ENCODE results near the gene PADI2.

The PADI2 gene

GRCh38 chr1:17108786-17109185 lies 10.5 kb downstream of the PADI2 start:
- H3K4me3 ChIP-seq (ENCODE audit: low read depth, low read length): no peak overlapping the region
- H3K27me3 ChIP-seq: no peaks in the 10 kb centered on the region
- no peaks in the 10 kb centered on the region for H3K9me3 ChIP-seq
- DNase-seq: no peak
- no peaks in the 10 kb centered on the region for H3K4me1 ChIP-seq
- H3K36me3 ChIP-seq: no peaks in the 10 kb centered on the region
- TF ChIP-seq, protein P1, sequence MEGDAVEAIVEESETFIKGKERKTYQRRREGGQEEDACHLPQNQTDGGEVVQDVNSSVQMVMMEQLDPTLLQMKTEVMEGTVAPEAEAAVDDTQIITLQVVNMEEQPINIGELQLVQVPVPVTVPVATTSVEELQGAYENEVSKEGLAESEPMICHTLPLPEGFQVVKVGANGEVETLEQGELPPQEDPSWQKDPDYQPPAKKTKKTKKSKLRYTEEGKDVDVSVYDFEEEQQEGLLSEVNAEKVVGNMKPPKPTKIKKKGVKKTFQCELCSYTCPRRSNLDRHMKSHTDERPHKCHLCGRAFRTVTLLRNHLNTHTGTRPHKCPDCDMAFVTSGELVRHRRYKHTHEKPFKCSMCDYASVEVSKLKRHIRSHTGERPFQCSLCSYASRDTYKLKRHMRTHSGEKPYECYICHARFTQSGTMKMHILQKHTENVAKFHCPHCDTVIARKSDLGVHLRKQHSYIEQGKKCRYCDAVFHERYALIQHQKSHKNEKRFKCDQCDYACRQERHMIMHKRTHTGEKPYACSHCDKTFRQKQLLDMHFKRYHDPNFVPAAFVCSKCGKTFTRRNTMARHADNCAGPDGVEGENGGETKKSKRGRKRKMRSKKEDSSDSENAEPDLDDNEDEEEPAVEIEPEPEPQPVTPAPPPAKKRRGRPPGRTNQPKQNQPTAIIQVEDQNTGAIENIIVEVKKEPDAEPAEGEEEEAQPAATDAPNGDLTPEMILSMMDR (IDR thresholded peaks at IDR 0.05; ENCODE audit: low read depth, low read length): no peak

- no peak overlapping the region for H3K4me3 ChIP-seq (ENCODE audit: low read depth, low read length)
- no peaks in the 10 kb centered on the region for H3K27me3 ChIP-seq
- TF ChIP-seq, protein P1 (IDR thresholded peaks at IDR 0.05; ENCODE audit: low read depth, low read length): no peak
- no peak for DNase-seq
- no peaks in the 10 kb centered on the region for H3K4me1 ChIP-seq
- H3K9me3 ChIP-seq: no peaks in the 10 kb centered on the region
- no peaks in the 10 kb centered on the region for H3K36me3 ChIP-seq
These were observed 10.9 kb downstream of the PADI2 start for GRCh38 chr1:17108360-17108759.

- TF ChIP-seq, protein P1 (IDR thresholded peaks at IDR 0.05; ENCODE audit: low read depth, low read length): no peak
- H3K27me3 ChIP-seq: no peaks in the 10 kb centered on the region
- no peaks in the 10 kb centered on the region for H3K9me3 ChIP-seq
- DNase-seq: no peak
- no peaks in the 10 kb centered on the region for H3K4me1 ChIP-seq
- no peak overlapping the region for H3K4me3 ChIP-seq (ENCODE audit: low read depth, low read length)
- H3K36me3 ChIP-seq: no peaks in the 10 kb centered on the region
These were observed 14.5 kb downstream of the PADI2 start for GRCh38 chr1:17104782-17105181.

DNA sequence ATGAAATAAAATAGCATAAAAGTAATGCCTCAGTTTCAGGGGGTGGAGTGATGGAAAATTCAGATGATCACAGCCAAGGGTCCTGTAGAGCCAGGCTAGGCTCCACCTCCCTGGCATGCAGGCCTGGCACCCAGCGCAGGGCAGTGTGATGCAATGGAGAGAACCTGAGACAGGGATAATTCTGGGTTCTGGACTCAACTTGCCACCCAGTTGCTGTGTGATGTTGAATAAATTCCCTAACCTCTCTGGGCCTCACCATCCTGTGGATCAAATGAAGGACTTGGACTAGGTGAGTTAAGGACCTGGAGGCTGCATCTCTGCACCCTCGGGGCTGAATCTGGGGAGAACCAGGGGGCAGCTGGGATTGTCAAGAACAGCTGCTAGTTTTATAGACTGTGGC lies 17.0 kb downstream of the PADI2 start:
- Histone ChIP-seq H3K4me3 (ENCODE audit: low read depth, low read length) (no peak overlapping the region), H3K9me3 (no peaks in the 10 kb centered on the region), H3K4me1 (no peaks in the 10 kb centered on the region), H3K27me3 (no peaks in the 10 kb centered on the region), H3K36me3 (no peaks in the 10 kb centered on the region)
- no peak for DNase-seq
- TF ChIP-seq, protein P1 (IDR thresholded peaks at IDR 0.05; ENCODE audit: low read depth, low read length): no peak

- no peak for DNase-seq
- H3K9me3 ChIP-seq: no peaks in the 10 kb centered on the region
- no peaks in the 10 kb centered on the region for H3K4me1 ChIP-seq
- TF ChIP-seq, protein P1 (IDR thresholded peaks at IDR 0.05; ENCODE audit: low read depth, low read length): no peak
- H3K4me3 ChIP-seq (ENCODE audit: low read depth, low read length): no peak overlapping the region
- no peaks in the 10 kb centered on the region for H3K27me3 ChIP-seq
- no peaks in the 10 kb centered on the region for H3K36me3 ChIP-seq
These were observed 18.0 kb downstream of the PADI2 start for GRCh38 chr1:17101261-17101660.

DNA sequence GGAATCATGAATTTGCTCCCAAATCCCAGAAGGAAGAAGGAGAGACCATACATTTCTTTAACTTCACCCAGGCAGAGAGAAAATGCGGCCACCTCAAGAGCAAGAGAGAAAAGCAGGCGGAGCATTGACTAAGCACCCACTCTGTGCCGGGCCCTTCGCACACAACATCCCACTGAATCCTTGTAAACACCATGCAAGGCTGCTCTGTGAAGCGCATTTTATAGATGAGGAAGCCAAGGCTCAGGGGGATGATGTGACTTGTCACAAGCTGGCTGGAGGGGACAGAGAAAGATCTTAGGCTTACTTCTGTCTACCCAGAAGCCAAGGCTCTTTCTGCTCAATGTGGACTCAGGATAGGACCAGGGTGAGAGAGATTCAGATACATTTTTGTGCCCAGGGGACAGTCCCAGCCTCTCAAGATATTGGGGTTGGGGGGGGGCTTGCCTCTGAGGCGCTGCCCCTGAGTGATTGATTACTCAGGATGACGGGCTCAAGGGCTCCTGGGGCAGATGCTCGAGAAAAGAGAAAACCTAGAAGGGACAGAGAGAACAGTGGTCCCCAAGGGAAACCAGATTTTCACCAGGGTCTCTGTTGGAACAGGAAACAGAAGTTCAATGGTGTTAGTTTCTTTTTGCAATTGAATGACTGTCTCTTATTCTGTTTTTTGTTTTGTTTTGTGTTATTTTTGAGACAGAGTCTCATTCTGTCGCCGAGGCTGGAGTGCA lies 19.5 kb downstream of the PADI2 start:
- Histone ChIP-seq H3K36me3 (no peaks in the 10 kb centered on the region), H3K9me3 (no peaks in the 10 kb centered on the region), H3K27me3 (no peaks in the 10 kb centered on the region), H3K4me3 (ENCODE audit: low read depth, low read length) (no peak overlapping the region), H3K4me1 (no peaks in the 10 kb centered on the region)
- TF ChIP-seq, protein P1 (IDR thresholded peaks at IDR 0.05; ENCODE audit: low read depth, low read length): no peak
- DNase-seq: no peak

Measured in BE2C (cell line).